Keratinocyte (primary cell): ENCODE results near the gene CDX1. TPM values are rescaled to one million over a fixed set of nuclear protein-coding genes. Genes with fewer than 3 reads are reported as not detected.

Experiments
- DNase-seq: peaks from one replicate; pipeline ENCODE4 v3.0.0-alpha.2; 2011; ENCODE audit warnings: low read depth, missing footprints, low spot score
- FAIRE-seq: peaks from 2 replicates; lab custom pipeline; 2011; peaks lifted over from hg19 to GRCh38; lab: Jason Lieb, UNC
- H2AFZ ChIP-seq: 2 replicates; pipeline ENCODE4 v1.6.0; 2012; ENCODE audit warnings: low read length, control low read depth, inconsistent platforms; ENCODE audit not compliant: control insufficient read depth
- H3K27ac ChIP-seq: 2 replicates; pipeline ENCODE4 v1.5.1; 2011; ENCODE audit warnings: low read length; ENCODE audit not compliant: control insufficient read depth, insufficient read depth
- H3K27me3 ChIP-seq: 3 replicates; pipeline ENCODE4 v1.6.0; 2011; ENCODE audit warnings: low read length; ENCODE audit not compliant: control insufficient read depth, insufficient read depth; ENCODE audit errors: extremely low read depth
- H3K36me3 ChIP-seq, 2 experiments: 2 replicates in 1 of 2; 3 replicates in 1 of 2; pipeline ENCODE4 v1.5.1; 2011; ENCODE audit warnings: low read length in 2 of 2, mild to moderate bottlenecking in 1 of 2; ENCODE audit not compliant: control insufficient read depth in 2 of 2, insufficient read depth in 2 of 2; ENCODE audit errors: extremely low read depth in 1 of 2
- H3K4me1 ChIP-seq: 3 replicates; pipeline ENCODE4 v1.5.1; 2011; ENCODE audit warnings: low read length; ENCODE audit not compliant: control insufficient read depth, insufficient read depth; ENCODE audit errors: extremely low read depth
- H3K4me2 ChIP-seq: 3 replicates; pipeline ENCODE4 v1.6.0; 2011; ENCODE audit warnings: low read depth, low read length; ENCODE audit not compliant: control insufficient read depth, insufficient read depth; ENCODE audit errors: extremely low read depth
- H3K4me3 ChIP-seq, 3 experiments: fragments of 200-600 bp in 1 of 3; sonication (generic) in 1 of 3; 2 replicates in 2 of 3; 3 replicates in 1 of 3; pipeline ENCODE4 v1.5.1; 2011 to 2016; ENCODE audit warnings: low read length in 3 of 3, mild to moderate bottlenecking in 3 of 3, control low read depth in 2 of 3, inconsistent platforms in 1 of 3, low read depth in 1 of 3, mixed read lengths in 1 of 3, mixed run types in 1 of 3, moderate library complexity in 1 of 3; ENCODE audit not compliant: control insufficient read depth in 2 of 3, insufficient read depth in 2 of 3; ENCODE audit errors: extremely low read depth in 1 of 3
- H3K79me2 ChIP-seq: 2 replicates; pipeline ENCODE4 v1.6.0; 2012; ENCODE audit warnings: low read length; ENCODE audit not compliant: control insufficient read depth, insufficient read depth
- H3K9ac ChIP-seq: 3 replicates; pipeline ENCODE4 v1.6.0; 2011; ENCODE audit warnings: low read length; ENCODE audit not compliant: control insufficient read depth, insufficient read depth; ENCODE audit errors: extremely low read depth
- H3K9me1 ChIP-seq: 3 replicates; pipeline ENCODE4 v1.6.0; 2011; ENCODE audit warnings: low read length; ENCODE audit not compliant: control insufficient read depth, insufficient read depth; ENCODE audit errors: extremely low read depth
- H3K9me3 ChIP-seq: 2 replicates; pipeline ENCODE4 v1.5.1; 2012; ENCODE audit warnings: low read depth, low read length; ENCODE audit not compliant: control insufficient read depth
- H4K20me1 ChIP-seq: 3 replicates; pipeline ENCODE4 v1.6.0; 2011; ENCODE audit warnings: low read length; ENCODE audit not compliant: control insufficient read depth, insufficient read depth; ENCODE audit errors: extremely low read depth
- CTCF ChIP-seq, 3 experiments: IDR thresholded peaks in 1 of 3; conservative IDR thresholded peaks in 1 of 3; optimal IDR thresholded peaks in 1 of 3; 2 replicates in 2 of 3; 3 replicates in 1 of 3; pipeline versions ENCODE3 to v1.5.1; 2011; ENCODE audit warnings: low read length in 3 of 3, mild to moderate bottlenecking in 3 of 3, moderate library complexity in 2 of 3, control low read depth in 1 of 3, inconsistent platforms in 1 of 3; ENCODE audit not compliant: insufficient read depth in 2 of 3; ENCODE audit errors: extremely low read depth in 1 of 3
- EZH2 ChIP-seq: IDR thresholded peaks from one replicate; pipeline ENCODE4 v1.6.1; 2012; ENCODE audit warnings: inconsistent platforms, mild to moderate bottlenecking, low read length, moderate library complexity
- dilution Hi-C: fragments of 300-500 bp; cut with MboI; formaldehyde crosslinking; loops from one replicate; pipeline ENCODE4 v1.7.0; 2020; ENCODE audit warnings: low sequenced_read_pairs; ENCODE audit not compliant: extremely low pct_ligation_motif_present
- polyA plus RNA-seq, 5 experiments: library from polyadenylated mRNA; depleted of rRNA in 3 of 5; stranded (reverse) in 3 of 5; stranded (forward) in 1 of 5; unstranded in 1 of 5; fragments of >200 nt; gene quantifications; 1 replicate in 1 of 5; 2 replicates in 3 of 5; 3 replicates in 1 of 5; pipeline versions ENCODE4 v1.2.1 to v1.2.3, GENCODE V29; 2011 to 2012; ENCODE audit warnings: missing spikeins in 2 of 5, low read depth in 1 of 5, low replicate concordance in 1 of 5

CDX1 gene
- polyA plus RNA-seq, 1 donor (not counting 4 experiments of a cell fraction or from before 2014, with no cell fraction given), result not detected

GRCh38 chr5:150190503-150190979 lies 24.0 kb downstream of the CDX1 start:
- no peak overlapping the region for H3K4me2 ChIP-seq
- dilution Hi-C loops, result no loop called here
- H3K27me3 ChIP-seq, result peaks cover 62% of the 10 kb centered on the region
- no peaks in the 10 kb centered on the region for H3K4me1 ChIP-seq
- no peaks in the 10 kb centered on the region for H3K9me1 ChIP-seq
- DNase-seq, result no peak
- no peak overlapping the region for H3K27ac ChIP-seq
- no peaks in the 10 kb centered on the region for H3K36me3 ChIP-seq
- H3K4me3 ChIP-seq, result no peak overlapping the region
- no peaks in the 10 kb centered on the region for H3K9me3 ChIP-seq
- TF ChIP-seq EZH2, result no peak
- no peak for TF ChIP-seq CTCF (optimal IDR thresholded peaks at IDR 0.05 in 1 of 3, IDR thresholded peaks at IDR 0.05 in 1 of 3, conservative IDR thresholded peaks at IDR 0.05 in 1 of 3; ENCODE audit: extremely low read depth in 1 of 3, insufficient read depth in 2 of 3, low read length in 3 of 3)
- no peaks in the 10 kb centered on the region for H3K79me2 ChIP-seq
- no peak overlapping the region for H3K9ac ChIP-seq
- no peaks in the 10 kb centered on the region for H4K20me1 ChIP-seq
- no peak for FAIRE-seq
- H2AFZ ChIP-seq, result no peak overlapping the region

GRCh38 chr5:150190987-150191386 lies 24.4 kb downstream of the CDX1 start:
- H4K20me1 ChIP-seq, result no peaks in the 10 kb centered on the region
- dilution Hi-C loops, result no loop called here
- no peaks in the 10 kb centered on the region for H3K36me3 ChIP-seq
- H3K79me2 ChIP-seq, result no peaks in the 10 kb centered on the region
- DNase-seq (no peak), FAIRE-seq (no peak)
- TF ChIP-seq CTCF (optimal IDR thresholded peaks at IDR 0.05 in 1 of 3, IDR thresholded peaks at IDR 0.05 in 1 of 3, conservative IDR thresholded peaks at IDR 0.05 in 1 of 3; ENCODE audit: extremely low read depth in 1 of 3, insufficient read depth in 2 of 3, low read length in 3 of 3) (no peak), EZH2 (no peak)
- H3K27ac ChIP-seq, result no peak overlapping the region
- no peak overlapping the region for H3K4me2 ChIP-seq
- no peaks in the 10 kb centered on the region for H3K4me1 ChIP-seq
- H3K27me3 ChIP-seq, result peaks cover 66% of the 10 kb centered on the region
- H2AFZ ChIP-seq, result no peak overlapping the region
- H3K9ac ChIP-seq, result no peak overlapping the region
- H3K9me3 ChIP-seq, result no peaks in the 10 kb centered on the region
- H3K4me3 ChIP-seq, result no peak overlapping the region
- no peaks in the 10 kb centered on the region for H3K9me1 ChIP-seq
